ENCODE results near the gene PPP5C. TPM values are rescaled to one million over a fixed set of nuclear protein-coding genes. Genes with fewer than 3 reads are reported as not detected.

The PPP5C gene
- total and polyA plus RNA-seq, 9 of the 15 experiments (the other 6 are each of a cell fraction or from before 2014, with no cell fraction given), result 1.9 to 166 (median 108) TPM

GRCh38 chr19:46347572-46347883, 641 bp downstream of the PPP5C start:
- BruUV-seq (replicated peaks), result no TSS peak
- no peak; the same call in 2 of the 3 replicates for ATAC-seq
- no peak; the same call in 1 of the 2 replicates for TF ChIP-seq ZBTB2 (IDR thresholded peaks at IDR 0.05)
- no peak for TF ChIP-seq HMG20A (CRISPR knock-in tag; conservative IDR thresholded peaks at IDR 0.05)
- 0 out of 2 replicates have a peak, but pooled peaks have one; percentile 5 for TF ChIP-seq NCOA1 (IDR thresholded peaks at IDR 0.05; ENCODE audit: low read depth)
- no peak for TF ChIP-seq ERF (CRISPR knock-in tag; IDR thresholded peaks at IDR 0.05)
- TF ChIP-seq ZNF354B (CRISPR knock-in tag; IDR thresholded peaks at IDR 0.05), result no peak
- TF ChIP-seq SMARCE1 (IDR thresholded peaks at IDR 0.05), result peak; percentile 4; the same call in 1 of the 2 replicates
- no peak for TF ChIP-seq WHSC1 (IDR thresholded peaks at IDR 0.05; ENCODE audit: low read length)
- no peak for TF ChIP-seq JUND (IDR thresholded peaks at IDR 0.05; ENCODE audit: borderline replicate concordance, low read depth, low read length)
- TF ChIP-seq JUND (tag; IDR thresholded peaks at IDR 0.05; ENCODE audit: borderline replicate concordance, low read depth, low read length), result no peak
- no peak for TF ChIP-seq NR2C1 (IDR thresholded peaks at IDR 0.05)
- TF ChIP-seq NR2C1 (tag; IDR thresholded peaks at IDR 0.05), result no peak
- TF ChIP-seq, protein P1, sequence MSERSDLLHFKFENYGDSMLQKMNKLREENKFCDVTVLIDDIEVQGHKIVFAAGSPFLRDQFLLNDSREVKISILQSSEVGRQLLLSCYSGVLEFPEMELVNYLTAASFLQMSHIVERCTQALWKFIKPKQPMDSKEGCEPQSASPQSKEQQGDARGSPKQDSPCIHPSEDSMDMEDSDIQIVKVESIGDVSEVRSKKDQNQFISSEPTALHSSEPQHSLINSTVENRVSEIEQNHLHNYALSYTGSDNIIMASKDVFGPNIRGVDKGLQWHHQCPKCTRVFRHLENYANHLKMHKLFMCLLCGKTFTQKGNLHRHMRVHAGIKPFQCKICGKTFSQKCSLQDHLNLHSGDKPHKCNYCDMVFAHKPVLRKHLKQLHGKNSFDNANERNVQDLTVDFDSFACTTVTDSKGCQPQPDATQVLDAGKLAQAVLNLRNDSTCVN (CRISPR knock-in tag; IDR thresholded peaks at IDR 0.05), result 0 out of 2 replicates have a peak, but pooled peaks have one; percentile 73
- TF ChIP-seq HCFC1 (IDR thresholded peaks at IDR 0.05; ENCODE audit: low read depth, low read length), result no peak
- TF ChIP-seq ZZZ3 (IDR thresholded peaks at IDR 0.05), result 0 out of 2 replicates have a peak, but pooled peaks have one; percentile 64
- peak; percentile 12; the same call in 1 of the 2 replicates for TF ChIP-seq NBN (IDR thresholded peaks at IDR 0.05; ENCODE audit: low read depth)
- TF ChIP-seq E2F3 (CRISPR knock-in tag; IDR thresholded peaks at IDR 0.05), result no peak
- 0 out of 4 replicates have a peak, but pooled peaks of 1 of the 2 experiments have one; percentile 0 for TF ChIP-seq TEAD1 (CRISPR knock-in tag; IDR thresholded peaks at IDR 0.05)
- TF ChIP-seq ARID2 (IDR thresholded peaks at IDR 0.05), result no peak
- no peak for TF ChIP-seq SLC30A9 (CRISPR knock-in tag; IDR thresholded peaks at IDR 0.05)
- TF ChIP-seq PPARD (CRISPR knock-in tag; IDR thresholded peaks at IDR 0.05), result no peak
- TF ChIP-seq EP400 (IDR thresholded peaks at IDR 0.05), result peak; percentile 23; the same call in 1 of the 2 replicates
- TF ChIP-seq FOXK2 (conservative IDR thresholded peaks at IDR 0.05 in 1 of 2, IDR thresholded peaks at IDR 0.05 in 1 of 2; ENCODE audit: low read depth in 2 of 2), result 0 out of 4 replicates have a peak, but pooled peaks of 1 of the 2 experiments have one; percentile 0
- TF ChIP-seq POLR2B (IDR thresholded peaks at IDR 0.05; ENCODE audit: low read depth, partially characterized antibody), result no peak
- TF ChIP-seq ZNF431 (CRISPR knock-in tag; IDR thresholded peaks at IDR 0.05), result no peak
- no peak for TF ChIP-seq SIN3B (IDR thresholded peaks at IDR 0.05; ENCODE audit: low read depth)

More at GRCh38 chr19:46347572-46347883, 641 bp downstream of the PPP5C start:
- peaks cover 3% of the 10 kb centered on the region for H3K9me1 ChIP-seq (ENCODE audit: control insufficient read depth, insufficient read depth, low read length)
- WGBS (ENCODE audit: insufficient coverage, low coverage, missing lambda C conversion rate), result 0% methylated on average over 2 of the region's 3 CpGs
- peaks cover 0 to 7% of the 10 kb centered on the region in 2 experiments; a peak in 2 of 5 replicates for H3K27me3 ChIP-seq (ENCODE audit: control insufficient read depth in 2 of 2, insufficient read depth in 2 of 2, low read length in 2 of 2)
- in situ Hi-C loops (cut with MboI) (no loop called here), intact Hi-C loops (cut with micrococcal nuclease) (no loop called here)
- H3K4me2 ChIP-seq (ENCODE audit: insufficient read depth, low read length), result peak overlapping the region; percentile 97
- ChIA-PET POLR2A (interaction anchor here (0.6 to 1.0 kb wide), 2 partner anchors 17 to 18 kb away, joined by 3 to 5 read pairs; no protein-coding TSS in a partner anchor), CTCF (ENCODE audit: low intra/inter-chr PET ratio) (interaction anchor here (0.8 kb wide), 1 partner anchor 166 kb away, joined by 3 read pairs; no protein-coding TSS in a partner anchor)
- H3K4me1 ChIP-seq (replicated peaks in 1 of 2; ENCODE audit: control insufficient read depth in 2 of 2, insufficient read depth in 2 of 2, low read length in 2 of 2), result peaks cover 25 to 36% of the 10 kb centered on the region in 2 experiments; a peak in 4 of 5 replicates
- peak overlapping the region; percentile 100 for H3K4me3 ChIP-seq
- H2AFZ ChIP-seq (ENCODE audit: low read depth, low read length), result peak overlapping the region; percentile 100
- peaks cover 55% of the 10 kb centered on the region for H3K79me2 ChIP-seq (ENCODE audit: control insufficient read depth, insufficient read depth, low read length)
- peaks cover 36% of the 10 kb centered on the region; the same call in 2 of the 3 replicates for H3K36me3 ChIP-seq (ENCODE audit: control insufficient read depth, insufficient read depth, low read length)
- H3K9ac ChIP-seq (ENCODE audit: insufficient read depth in 1 of 2, low read depth in 2 of 2, low read length in 2 of 2), result peak overlapping the region; percentile 95 to 97
- H3K9me3 ChIP-seq (replicated peaks; ENCODE audit: control insufficient read depth, insufficient read depth, low read depth, low read length), result no peaks in the 10 kb centered on the region
- FAIRE-seq (no peak), DNase-seq (ENCODE audit: extremely low read depth in 1 of 4, low spot score in 3 of 4) (no peak)
- H4K20me1 ChIP-seq (replicated peaks; ENCODE audit: control insufficient read depth, insufficient read depth, low read length), result peaks cover 10% of the 10 kb centered on the region; the same call in 1 of the 2 replicates
- peak overlapping the region; percentile 28; the same call in 2 of the 3 replicates for H3K27ac ChIP-seq (ENCODE audit: extremely low read depth, low read depth, low read length)
